WTC11 (cell line): ENCODE data around the gene PKMYT1. TPM values are rescaled to one million over a fixed set of nuclear protein-coding genes. Genes with fewer than 3 reads are reported as not detected.

Experiments used
- CBFB ChIP-seq: sonication (generic); formaldehyde crosslinking; IDR thresholded peaks from 2 replicates; pipeline ENCODE4 v1.8.1; 2022; ENCODE audit warnings: mild to moderate bottlenecking, low read depth, missing genetic modification reagents
- CREM ChIP-seq: sonication (generic); formaldehyde crosslinking; IDR thresholded peaks from 2 replicates; pipeline ENCODE4 v1.8.1; 2022; ENCODE audit warnings: mild to moderate bottlenecking, missing genetic modification reagents, moderate library complexity
- E2F4 ChIP-seq: sonication (generic); formaldehyde crosslinking; IDR thresholded peaks from 2 replicates; pipeline ENCODE4 v1.8.1; 2022; ENCODE audit warnings: low read depth, mild to moderate bottlenecking, moderate library complexity, missing genetic modification reagents, borderline replicate concordance
- ELF4 ChIP-seq: sonication (generic); formaldehyde crosslinking; IDR thresholded peaks from 2 replicates; pipeline ENCODE4 v1.8.1; 2022; ENCODE audit warnings: low read depth, mild to moderate bottlenecking, moderate library complexity, missing genetic modification reagents
- ETV6 ChIP-seq: sonication (generic); formaldehyde crosslinking; IDR thresholded peaks from 2 replicates; pipeline ENCODE4 v1.8.1; 2022; ENCODE audit warnings: mild to moderate bottlenecking, missing genetic modification reagents
- FOXJ3 ChIP-seq: sonication (generic); formaldehyde crosslinking; IDR thresholded peaks from 2 replicates; pipeline ENCODE4 v1.9.0; 2021; ENCODE audit warnings: missing genetic modification reagents, mild to moderate bottlenecking, borderline replicate concordance
- FOXP1 ChIP-seq: sonication (generic); formaldehyde crosslinking; IDR thresholded peaks from 2 replicates; pipeline ENCODE4 v1.8.0; 2022; ENCODE audit warnings: missing genetic modification reagents, mild to moderate bottlenecking, moderate library complexity, borderline replicate concordance
- FOXP4 ChIP-seq: sonication (generic); formaldehyde crosslinking; IDR thresholded peaks from 2 replicates; pipeline ENCODE4 v1.8.0; 2022; ENCODE audit warnings: mild to moderate bottlenecking, missing genetic modification reagents
- HMGXB4 ChIP-seq: sonication (generic); formaldehyde crosslinking; IDR thresholded peaks from 2 replicates; pipeline ENCODE4 v1.8.1; 2023; ENCODE audit warnings: mild to moderate bottlenecking, moderate library complexity, missing genetic modification reagents
- JUN ChIP-seq: sonication (generic); formaldehyde crosslinking; IDR thresholded peaks from 2 replicates; pipeline ENCODE4 v1.8.0; 2023; ENCODE audit warnings: mild to moderate bottlenecking, missing genetic modification reagents
- RORB ChIP-seq: fragments of 250-450 bp; sonication (Bioruptor Pico); IDR thresholded peaks from 2 replicates; pipeline ENCODE4 v1.9.0; 2021; ENCODE audit warnings: mild to moderate bottlenecking
- TEAD1 ChIP-seq: sonication (generic); formaldehyde crosslinking; IDR thresholded peaks from 2 replicates; pipeline ENCODE4 v1.8.0; 2022; ENCODE audit warnings: mild to moderate bottlenecking, missing genetic modification reagents
- TEAD4 ChIP-seq: sonication (generic); formaldehyde crosslinking; IDR thresholded peaks from 2 replicates; pipeline ENCODE4 v1.8.0; 2022; ENCODE audit warnings: mild to moderate bottlenecking, missing genetic modification reagents
- ZNF121 ChIP-seq: sonication (generic); formaldehyde crosslinking; IDR thresholded peaks from 2 replicates; pipeline ENCODE4 v1.8.0; 2023; ENCODE audit warnings: missing genetic modification reagents
- ZNF232 ChIP-seq: sonication (generic); formaldehyde crosslinking; IDR thresholded peaks from 2 replicates; pipeline ENCODE4 v1.8.0; 2022; ENCODE audit warnings: mild to moderate bottlenecking, missing genetic modification reagents
- ZNF281 ChIP-seq: sonication (generic); formaldehyde crosslinking; IDR thresholded peaks from 2 replicates; pipeline ENCODE4 v1.8.0; 2023; ENCODE audit warnings: mild to moderate bottlenecking, missing genetic modification reagents
- ZNF532 ChIP-seq: fragments of 250-450 bp; sonication (Bioruptor Pico); IDR thresholded peaks from 2 replicates; pipeline ENCODE4 v1.9.0; 2021; ENCODE audit warnings: mild to moderate bottlenecking, borderline replicate concordance
- total RNA-seq: library from RNA; stranded (reverse); gene quantifications from 3 replicates; pipeline ENCODE4 v1.2.3, GENCODE V29; 2021

Gene PKMYT1
- total RNA-seq, 1 experiment from 2014 or later = 120 TPM

- TF ChIP-seq ZNF532 = no peak
- TF ChIP-seq RORB = no peak
- TF ChIP-seq CBFB (CRISPR knock-in tag) = no peak
- no peak for TF ChIP-seq ZNF232 (CRISPR knock-in tag)
- TF ChIP-seq FOXP1 (CRISPR knock-in tag) = peak; percentile 47
- TF ChIP-seq ZNF121 = no peak
- TF ChIP-seq FOXP4 = no peak
- TF ChIP-seq E2F4 (CRISPR knock-in tag) = peak; percentile 37; the same call in 1 of the 2 replicates
- TF ChIP-seq FOXJ3 (CRISPR knock-in tag) = no peak
- peak; percentile 72; the same call in 1 of the 2 replicates for TF ChIP-seq ZNF281 (CRISPR knock-in tag)
- TF ChIP-seq TEAD1 = no peak
- no peak for TF ChIP-seq TEAD4 (CRISPR knock-in tag)
- no peak; the same call in 1 of the 2 replicates for TF ChIP-seq ETV6 (CRISPR knock-in tag)
- no peak for TF ChIP-seq JUN (CRISPR knock-in tag)
- TF ChIP-seq ELF4 = no peak
- TF ChIP-seq HMGXB4 (CRISPR knock-in tag) = peak; percentile 83; the same call in 1 of the 2 replicates
- no peak for TF ChIP-seq CREM (CRISPR knock-in tag)
- TF ChIP-seq, all 79 proteins: peak for 11
These were observed 15.5 kb downstream of the PKMYT1 start (continued) for GRCh38 chr16:2964475-2965336.
